GM19025 (cell line): ENCODE measurements around the gene CTBP2.
"Not testable (repeated sequence)": the region's sequence is repeated elsewhere in the genome, so short reads cannot be mapped to it uniquely, and the experiment has no call there.

Experiments used
- ATAC-seq: cut with Tn5 transposase; IDR thresholded peaks from one replicate; pipeline ENCODE4 v1.9.1; 2021; ENCODE audit warnings: mild to moderate bottlenecking, low read depth, moderate library complexity; ENCODE audit not compliant: unreplicated experiment

CTBP2 gene

DNA sequence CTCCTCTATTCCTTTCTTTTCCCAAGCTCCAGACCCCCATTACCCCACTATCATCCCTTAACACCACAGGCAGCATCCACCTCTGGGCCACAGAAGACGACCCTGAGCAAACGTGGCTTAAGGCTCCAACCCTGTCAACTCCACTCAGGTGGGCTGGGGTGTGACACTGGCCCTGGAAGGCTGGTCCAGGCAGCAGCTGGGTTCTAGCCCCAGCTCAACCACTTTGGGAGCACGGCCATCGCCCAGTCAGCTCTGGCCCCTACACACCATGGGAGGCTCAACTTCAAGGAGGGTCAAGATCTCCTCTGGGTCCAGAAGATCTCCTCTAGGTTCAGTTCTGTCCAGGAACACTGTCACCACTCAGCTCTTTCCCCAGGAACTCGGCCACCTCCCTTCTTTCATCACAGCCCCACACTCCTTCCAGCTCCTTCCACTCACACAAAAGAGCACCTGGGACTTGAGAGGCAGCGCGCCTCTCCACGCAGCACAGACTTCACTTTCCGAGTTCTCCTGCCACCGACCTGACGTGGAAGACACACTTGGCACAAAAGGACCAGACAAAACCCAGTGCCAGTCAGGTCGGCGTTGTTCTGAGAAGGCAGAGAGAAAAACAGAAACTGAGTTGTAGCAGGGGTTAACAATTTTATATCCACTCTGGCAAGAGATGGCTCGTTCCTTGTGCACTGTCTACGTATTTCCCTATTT lies 84.1 kb downstream of the CTBP2 start:
- ATAC-seq = no peak

DNA sequence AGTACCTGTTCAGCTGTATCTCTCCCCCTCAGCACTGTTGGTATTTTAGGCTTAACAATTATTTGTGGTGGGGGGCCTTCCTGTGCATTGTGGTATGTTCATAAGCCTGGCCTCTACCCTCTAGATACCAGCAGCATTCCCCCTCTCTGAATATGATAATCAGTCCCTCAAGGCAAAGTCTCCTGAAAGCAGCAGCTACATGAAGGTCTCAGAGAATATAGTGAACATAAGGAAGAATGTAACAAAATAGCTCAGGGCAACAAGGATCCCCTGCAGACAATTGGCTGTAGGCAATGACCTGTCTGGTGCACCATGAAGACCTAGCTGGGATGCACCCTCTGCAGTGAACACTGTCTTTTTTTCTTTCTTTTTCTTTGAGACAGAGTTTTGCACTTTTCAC lies 86.4 kb downstream of the CTBP2 start:
- no peak for ATAC-seq

DNA sequence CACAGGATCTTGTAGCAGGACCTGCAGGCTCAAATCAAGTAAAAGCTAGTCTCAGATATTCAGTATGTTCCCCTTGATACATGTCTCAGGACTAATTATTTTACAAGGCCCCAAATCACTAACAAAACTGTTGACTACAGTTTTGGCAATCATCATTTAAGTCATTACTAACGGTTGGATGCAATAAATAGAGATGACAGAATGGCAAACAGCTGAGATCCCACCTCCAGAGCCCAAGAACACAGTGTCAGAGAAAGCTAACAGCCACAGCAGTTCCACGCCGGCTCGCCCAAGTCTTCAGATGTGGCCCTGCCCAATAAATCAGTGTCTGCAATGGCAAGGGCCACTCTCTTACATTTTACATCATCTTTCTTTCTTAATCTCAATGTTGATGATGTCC lies 87.6 kb downstream of the CTBP2 start:
- ATAC-seq = no peak

GRCh38 chr10:125071008-125071407 lies 89.4 kb downstream of the CTBP2 start:
- ATAC-seq = no peak

- ATAC-seq = no peak
Measured at GRCh38 chr10:125068406-125068805, 92.0 kb downstream of the CTBP2 start.

DNA sequence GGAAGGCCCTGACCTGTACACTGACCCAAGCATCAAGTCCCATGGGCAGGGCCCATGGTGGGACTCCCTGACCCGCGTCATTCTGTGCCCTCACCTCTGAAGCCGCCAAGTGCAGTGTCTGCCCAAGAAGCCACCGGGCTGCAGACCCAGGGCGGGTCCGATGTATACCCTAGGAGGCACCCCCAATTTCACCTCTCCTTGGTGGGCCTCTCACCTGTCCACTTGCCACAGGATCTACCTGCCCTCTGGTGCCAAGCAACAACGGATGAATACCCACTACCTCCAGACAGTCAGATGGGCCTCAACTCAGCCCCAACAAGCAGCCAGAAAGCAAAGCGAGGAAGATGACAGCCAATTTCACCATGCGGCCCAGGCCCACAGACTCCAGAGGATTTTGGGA lies 92.6 kb downstream of the CTBP2 start:
- no peak for ATAC-seq

GRCh38 chr10:125066764-125067450 lies 93.5 kb downstream of the CTBP2 start:
- no peak for ATAC-seq

GRCh38 chr10:125064681-125065492 lies 95.5 kb downstream of the CTBP2 start:
- ATAC-seq = peak; percentile 92

- ATAC-seq = no peak
Measured at GRCh38 chr10:125063256-125063925, 97.0 kb downstream of the CTBP2 start.

- ATAC-seq = no peak
Measured at GRCh38 chr10:125062914-125063230, 97.5 kb downstream of the CTBP2 start.

GRCh38 chr10:125062227-125062913 lies 98.0 kb downstream of the CTBP2 start:
- no peak for ATAC-seq

GRCh38 chr10:125061557-125062226 lies 98.7 kb downstream of the CTBP2 start:
- no peak for ATAC-seq

DNA sequence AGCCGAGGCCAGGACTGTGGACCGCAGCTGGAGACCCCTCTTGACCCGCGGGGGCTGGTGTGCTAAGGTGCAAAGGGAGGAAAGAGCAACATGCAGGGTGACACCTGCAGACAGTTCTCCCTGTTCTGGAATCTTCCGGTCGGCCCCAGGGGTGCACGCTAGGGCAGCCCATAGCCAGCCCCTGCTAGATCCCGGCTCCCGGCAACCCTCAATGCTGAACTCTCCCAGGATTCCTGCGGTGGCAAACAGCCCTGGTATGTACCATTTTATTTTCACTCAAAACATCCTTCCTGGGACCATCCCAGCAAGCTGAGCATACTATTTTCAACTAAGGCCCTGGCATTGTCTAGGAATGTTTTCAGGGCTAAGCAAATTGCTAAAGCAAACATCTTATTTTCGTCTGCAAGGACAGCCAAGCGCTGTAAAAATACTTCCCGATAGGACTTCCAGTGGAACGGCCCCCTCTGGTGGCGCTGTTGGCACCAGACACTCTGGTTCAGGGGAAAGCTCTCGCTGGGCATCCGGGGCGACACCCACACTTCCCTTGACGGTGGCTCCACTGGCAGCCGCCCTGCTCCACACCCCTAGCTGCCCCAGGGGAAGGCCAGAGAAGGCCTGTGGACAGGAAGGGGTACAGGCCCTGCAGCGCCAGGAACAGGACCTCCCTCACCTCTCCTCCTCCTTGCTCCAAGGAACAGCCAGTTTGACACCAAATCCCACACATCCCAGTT lies 99.4 kb downstream of the CTBP2 start:
- ATAC-seq = no peak

GRCh38 chr10:125060482-125060825 lies 99.9 kb downstream of the CTBP2 start:
- ATAC-seq = no peak

DNA sequence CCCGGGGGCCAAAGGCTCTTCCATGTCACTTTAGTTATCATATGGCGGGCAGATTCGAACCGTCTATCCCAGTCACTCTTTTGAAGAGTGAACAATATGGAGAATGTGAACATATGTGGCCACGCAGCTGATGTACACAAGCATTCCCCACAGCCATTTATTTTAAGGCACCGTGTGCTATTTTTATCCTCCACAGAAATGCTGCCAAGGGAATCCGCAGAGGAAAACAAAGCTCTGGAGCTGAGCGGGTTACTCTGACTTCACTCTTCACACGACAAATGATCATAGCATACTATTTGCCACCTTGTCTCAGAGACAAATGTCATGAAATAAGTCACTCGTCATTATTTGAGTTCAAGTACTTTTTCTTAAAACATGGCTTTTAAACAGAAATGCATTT lies 100.3 kb downstream of the CTBP2 start:
- ATAC-seq = no peak

DNA sequence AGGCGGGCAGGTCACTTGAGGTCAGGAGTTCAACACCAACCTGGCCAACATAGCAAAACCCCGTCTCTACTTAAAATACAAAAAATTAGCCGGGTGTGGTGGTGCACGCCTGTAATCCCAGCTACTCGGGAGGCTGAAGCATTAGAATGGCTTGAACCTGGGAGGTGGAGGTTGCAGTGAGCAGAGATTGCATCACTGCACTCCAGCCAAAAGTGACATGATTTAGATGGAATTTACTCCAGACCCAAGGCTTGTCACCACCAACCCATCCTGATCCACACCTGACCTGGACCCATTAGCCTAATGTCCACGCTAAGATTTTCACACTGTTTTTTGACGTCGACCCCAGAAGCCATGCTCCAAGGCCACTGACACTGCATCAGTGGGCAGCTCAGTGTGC lies 101.0 kb downstream of the CTBP2 start:
- not testable (repeated sequence) for ATAC-seq

- no peak for ATAC-seq
Measured at GRCh38 chr10:125057158-125058001, 103.0 kb downstream of the CTBP2 start.
